22Rv1 (cell line): ENCODE data around the gene KLHL30.

Experiments
- CTCF ChIP-seq: fragments of 450-650 bp; IDR thresholded peaks from 2 replicates; pipeline ENCODE4 v1.5.1; 2017; ENCODE audit warnings: mild to moderate bottlenecking
- ZFX ChIP-seq: fragments of 450-650 bp; IDR thresholded peaks from 2 replicates; pipeline ENCODE4 v1.6.1; 2017; ENCODE audit warnings: antibody characterized with exemption, borderline replicate concordance

- TF ChIP-seq CTCF (no peak), ZFX (no peak)
Measured at GRCh38 chr2:238144262-238144661, 5.8 kb downstream of the KLHL30 start.
